C4-2B (cell line): ENCODE data around the gene RPTOR.

ENCODE experiments used
- ZFX ChIP-seq: fragments of 450-650 bp; IDR thresholded peaks from 2 replicates; pipeline ENCODE4 v1.6.1; 2017
- TF ChIP-seq, protein P1 (sequence below): fragments of 450-650 bp; conservative IDR thresholded peaks from 2 replicates; pipeline ENCODE4 v1.5.1; 2017; ENCODE audit warnings: mild to moderate bottlenecking

DNA sequence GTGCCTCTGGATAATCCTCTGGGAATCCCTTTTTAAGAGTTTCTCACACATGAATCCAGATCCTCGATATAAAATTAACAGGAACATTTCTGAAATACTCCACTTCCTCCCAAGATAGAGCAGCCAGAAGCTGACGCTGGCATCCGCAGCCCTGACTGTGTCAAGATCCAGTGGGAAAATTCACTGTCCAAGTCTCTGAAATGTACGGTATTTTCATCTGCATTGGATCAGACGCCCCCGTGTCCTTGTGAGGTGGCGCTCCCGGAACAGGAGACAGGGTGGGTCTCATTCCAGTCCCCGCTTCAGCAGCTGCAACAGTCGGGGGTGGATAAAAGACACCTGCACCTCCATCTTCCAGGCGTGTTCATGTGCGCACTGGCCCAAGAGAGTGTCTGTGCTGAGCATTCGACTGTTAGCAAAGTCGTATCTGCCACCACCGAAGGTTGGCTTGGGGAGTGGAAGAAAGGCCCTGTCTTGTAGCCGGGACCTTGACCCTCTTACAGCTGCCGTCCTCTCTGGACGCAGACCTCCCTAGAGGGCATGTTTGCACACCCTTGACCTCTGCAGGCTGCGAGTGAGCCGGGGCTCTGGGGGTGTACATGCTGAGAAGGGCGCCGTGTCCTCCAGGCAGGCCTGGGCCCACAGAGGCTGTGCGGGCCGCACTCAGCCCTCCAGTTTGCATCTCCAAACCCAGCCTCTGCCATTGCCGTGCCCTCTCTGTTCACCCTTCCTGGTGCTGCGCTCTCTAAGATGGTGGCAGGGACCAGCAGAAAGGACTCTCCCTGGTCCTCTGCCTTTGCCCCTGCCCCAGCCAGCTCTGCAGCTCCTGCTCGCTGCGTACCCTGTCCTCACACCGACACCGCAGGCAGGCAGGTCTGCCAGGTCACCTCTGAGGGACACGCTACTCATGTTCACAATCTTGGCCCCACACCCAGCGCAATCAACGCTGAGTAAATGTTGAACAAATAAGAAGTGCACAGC is 375.0 kb downstream of the RPTOR start:
- TF ChIP-seq, protein P1, sequence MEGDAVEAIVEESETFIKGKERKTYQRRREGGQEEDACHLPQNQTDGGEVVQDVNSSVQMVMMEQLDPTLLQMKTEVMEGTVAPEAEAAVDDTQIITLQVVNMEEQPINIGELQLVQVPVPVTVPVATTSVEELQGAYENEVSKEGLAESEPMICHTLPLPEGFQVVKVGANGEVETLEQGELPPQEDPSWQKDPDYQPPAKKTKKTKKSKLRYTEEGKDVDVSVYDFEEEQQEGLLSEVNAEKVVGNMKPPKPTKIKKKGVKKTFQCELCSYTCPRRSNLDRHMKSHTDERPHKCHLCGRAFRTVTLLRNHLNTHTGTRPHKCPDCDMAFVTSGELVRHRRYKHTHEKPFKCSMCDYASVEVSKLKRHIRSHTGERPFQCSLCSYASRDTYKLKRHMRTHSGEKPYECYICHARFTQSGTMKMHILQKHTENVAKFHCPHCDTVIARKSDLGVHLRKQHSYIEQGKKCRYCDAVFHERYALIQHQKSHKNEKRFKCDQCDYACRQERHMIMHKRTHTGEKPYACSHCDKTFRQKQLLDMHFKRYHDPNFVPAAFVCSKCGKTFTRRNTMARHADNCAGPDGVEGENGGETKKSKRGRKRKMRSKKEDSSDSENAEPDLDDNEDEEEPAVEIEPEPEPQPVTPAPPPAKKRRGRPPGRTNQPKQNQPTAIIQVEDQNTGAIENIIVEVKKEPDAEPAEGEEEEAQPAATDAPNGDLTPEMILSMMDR = no peak
- no peak for TF ChIP-seq ZFX
